GM12864 (cell line): Measurements from ENCODE around the gene SORBS1.

Source experiments
- DNase-seq: peaks from one replicate; pipeline ENCODE4 v3.0.0-alpha.2; 2011; ENCODE audit warnings: low read depth
- H3K4me3 ChIP-seq: 2 replicates; pipeline ENCODE4 v1.5.1; 2011; ENCODE audit warnings: mild to moderate bottlenecking, low read depth, low read length, control low read depth
- CTCF ChIP-seq: IDR thresholded peaks from 2 replicates; pipeline ENCODE4 v1.5.1; 2011; ENCODE audit warnings: low read depth, mild to moderate bottlenecking, moderate library complexity, low read length, control low read depth, inconsistent platforms; ENCODE audit errors: missing control alignments

SORBS1 gene

GRCh38 chr10:95511314-95511713 is 49.9 kb downstream of the SORBS1 start:
- DNase-seq = no peak
- no peak overlapping the region for H3K4me3 ChIP-seq
- no peak for TF ChIP-seq CTCF

- TF ChIP-seq CTCF = no peak
- DNase-seq = no peak
- H3K4me3 ChIP-seq = no peak overlapping the region
Observed at GRCh38 chr10:95509251-95509650, 51.9 kb downstream of the SORBS1 start.

- no peak for TF ChIP-seq CTCF
- no peak for DNase-seq
- no peak overlapping the region for H3K4me3 ChIP-seq
Observed at GRCh38 chr10:95508730-95509129, 52.4 kb downstream of the SORBS1 start.

- no peak overlapping the region for H3K4me3 ChIP-seq
- no peak for DNase-seq
- no peak for TF ChIP-seq CTCF
Observed at GRCh38 chr10:95506056-95506737, 55.0 kb downstream of the SORBS1 start.

- H3K4me3 ChIP-seq = no peak overlapping the region
- no peak for DNase-seq
- TF ChIP-seq CTCF = no peak
Observed at GRCh38 chr10:95505641-95506040, 55.5 kb downstream of the SORBS1 start.

GRCh38 chr10:95505084-95505610 is 56.0 kb downstream of the SORBS1 start:
- DNase-seq = no peak
- TF ChIP-seq CTCF = no peak
- H3K4me3 ChIP-seq = no peak overlapping the region

- no peak overlapping the region for H3K4me3 ChIP-seq
- no peak for TF ChIP-seq CTCF
- no peak for DNase-seq
Observed at GRCh38 chr10:95504246-95504691, 56.9 kb downstream of the SORBS1 start.
